ENCODE measurements around the gene MMD2. TPM values are rescaled to one million over a fixed set of nuclear protein-coding genes. Genes with fewer than 3 reads are reported as not detected.
"Not testable (repeated sequence)": the region's sequence is repeated elsewhere in the genome, so short reads cannot be mapped to it uniquely, and the experiment has no call there.

Gene MMD2
- total RNA-seq, 2 experiments from 2014 or later, result not detected

DNA sequence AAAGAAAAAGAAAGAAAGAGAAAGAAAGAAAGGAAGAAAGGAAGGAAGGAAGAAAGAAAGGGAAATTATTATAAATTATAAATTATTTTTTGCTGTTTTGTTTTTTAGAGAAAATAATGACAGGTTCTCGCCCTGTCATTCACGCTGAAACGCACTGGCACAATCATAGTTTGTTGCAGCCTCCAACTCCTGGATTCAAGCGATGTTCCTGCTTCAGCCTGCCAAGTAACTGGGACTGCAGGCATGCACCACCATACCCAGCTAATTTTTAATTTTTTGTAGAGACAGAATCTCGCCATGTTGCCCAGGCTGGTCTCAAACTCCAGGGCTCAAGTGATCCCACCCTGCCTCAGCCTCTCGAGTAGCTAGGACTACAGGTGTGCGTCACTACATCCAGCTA, 21.6 kb downstream of the MMD2 start:
- Mint-ChIP-seq H3K4me3 (no peak overlapping the region), H3K9me3 (no peaks in the 10 kb centered on the region), H3K36me3 (no peaks in the 10 kb centered on the region), H3K27ac (no peak overlapping the region), H3K27me3 (no peaks in the 10 kb centered on the region), H3K4me1 (no peaks in the 10 kb centered on the region)
- no peak for DNase-seq

DNA sequence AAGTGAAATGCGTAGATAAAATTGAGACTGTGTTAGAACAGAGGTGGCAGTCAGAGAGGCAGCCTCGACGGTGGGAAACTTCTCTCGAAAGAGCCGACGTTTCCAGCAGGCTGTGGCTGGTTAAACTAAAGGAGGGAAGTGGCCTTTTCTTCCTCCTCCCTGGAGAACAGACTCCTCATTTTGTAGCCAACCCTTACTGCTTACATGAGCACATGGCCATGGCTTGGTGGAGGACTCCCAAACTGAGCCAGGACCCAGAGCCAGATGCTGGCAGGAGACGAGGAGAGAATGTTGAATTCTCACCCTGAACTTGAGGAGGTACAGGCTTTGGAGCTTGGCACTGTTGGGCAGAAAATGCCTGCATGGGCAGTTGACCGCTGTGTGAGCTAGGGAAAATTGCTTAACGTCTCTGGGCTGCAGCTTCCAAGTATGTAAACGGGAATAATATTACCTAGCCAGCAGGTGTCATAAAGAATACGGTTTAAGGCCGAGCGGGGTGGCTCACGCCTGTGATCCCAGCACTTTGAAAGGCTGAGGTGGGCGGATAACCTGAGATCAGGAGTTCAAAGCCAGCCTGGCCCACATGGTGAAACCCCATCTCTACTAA, 24.5 kb downstream of the MMD2 start:
- no peak overlapping the region for H3K27ac Mint-ChIP-seq
- no peaks in the 10 kb centered on the region for H3K4me1 Mint-ChIP-seq
- DNase-seq, result no peak
- no peaks in the 10 kb centered on the region for H3K27me3 Mint-ChIP-seq
- H3K9me3 Mint-ChIP-seq, result no peaks in the 10 kb centered on the region
- H3K36me3 Mint-ChIP-seq, result no peaks in the 10 kb centered on the region
- H3K4me3 Mint-ChIP-seq, result no peak overlapping the region

DNA sequence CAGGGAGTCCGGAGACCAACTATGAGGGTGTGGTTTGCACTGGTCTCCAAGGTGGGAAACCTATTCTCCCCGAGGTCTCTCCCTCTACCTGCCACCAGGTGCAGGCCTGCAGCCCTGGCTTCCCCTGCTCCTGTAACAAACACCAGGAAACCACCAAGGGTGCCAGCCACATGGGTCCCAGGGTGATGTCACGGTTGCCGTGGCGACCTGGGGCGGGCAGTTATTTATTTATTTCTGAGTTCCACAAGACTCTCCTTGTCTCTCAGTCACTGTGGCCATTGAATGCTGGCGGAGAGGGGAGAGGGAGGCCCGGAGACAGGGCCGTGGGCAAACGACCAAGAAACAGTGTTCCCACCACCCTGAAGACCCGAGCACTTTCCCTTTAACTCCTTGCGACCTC, 27.0 kb downstream of the MMD2 start:
- H3K27me3 Mint-ChIP-seq, result no peaks in the 10 kb centered on the region
- H3K36me3 Mint-ChIP-seq, result no peaks in the 10 kb centered on the region
- no peak overlapping the region for H3K27ac Mint-ChIP-seq
- no peaks in the 10 kb centered on the region for H3K4me1 Mint-ChIP-seq
- H3K9me3 Mint-ChIP-seq, result no peaks in the 10 kb centered on the region
- H3K4me3 Mint-ChIP-seq, result no peak overlapping the region
- no peak for DNase-seq

DNA sequence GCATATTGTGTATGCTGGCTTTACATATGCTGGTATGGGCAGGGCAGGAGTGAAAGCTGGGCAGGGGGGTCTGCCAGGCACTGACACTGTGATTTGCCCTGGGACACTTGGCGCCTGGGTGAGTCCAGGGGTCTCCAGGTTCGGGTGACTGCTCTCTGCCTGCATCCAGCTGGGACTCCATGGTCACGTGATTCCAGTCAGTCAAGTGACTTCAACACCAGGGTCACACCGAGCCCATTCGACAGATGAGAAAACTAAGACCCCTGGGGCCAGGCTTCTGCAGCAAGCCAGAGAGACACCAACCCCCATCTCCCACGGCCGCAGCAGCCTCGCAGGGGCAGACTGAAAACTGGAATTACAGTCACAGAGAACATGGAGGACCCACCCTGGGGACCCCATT, 30.0 kb downstream of the MMD2 start:
- H3K4me1 Mint-ChIP-seq, result no peaks in the 10 kb centered on the region
- H3K27me3 Mint-ChIP-seq, result no peaks in the 10 kb centered on the region

DNA sequence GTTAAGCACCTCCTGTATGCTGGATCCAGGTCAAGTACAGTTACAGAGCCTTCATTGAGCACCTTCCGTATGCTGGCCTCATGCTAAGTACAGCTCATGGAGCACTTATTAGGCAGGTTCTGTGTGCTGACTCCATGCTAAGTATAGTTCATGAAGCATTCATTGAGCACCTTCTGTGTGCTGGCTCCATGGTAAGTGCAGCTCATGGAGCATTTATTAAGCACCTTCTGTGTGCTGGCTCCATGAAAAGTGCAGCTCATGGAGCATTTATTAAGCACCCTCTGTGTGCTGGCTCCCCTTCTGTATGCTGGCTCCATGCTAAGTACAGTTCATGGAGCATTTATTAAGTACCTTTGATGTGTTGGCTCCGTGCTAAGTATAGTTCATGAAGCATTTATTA, 30.5 kb downstream of the MMD2 start:
- H3K4me1 Mint-ChIP-seq, result no peaks in the 10 kb centered on the region
- DNase-seq, result no peak
- no peak overlapping the region for H3K4me3 Mint-ChIP-seq
- H3K36me3 Mint-ChIP-seq, result no peaks in the 10 kb centered on the region
- H3K9me3 Mint-ChIP-seq, result no peaks in the 10 kb centered on the region
- no peak overlapping the region for H3K27ac Mint-ChIP-seq
- H3K27me3 Mint-ChIP-seq, result no peaks in the 10 kb centered on the region

More for the DNA sequence above, 30.0 kb downstream of the MMD2 start:
- Mint-ChIP-seq H3K4me3 (no peak overlapping the region), H3K27ac (no peak overlapping the region), H3K36me3 (no peaks in the 10 kb centered on the region), H3K9me3 (no peaks in the 10 kb centered on the region)
- no peak for DNase-seq

DNA sequence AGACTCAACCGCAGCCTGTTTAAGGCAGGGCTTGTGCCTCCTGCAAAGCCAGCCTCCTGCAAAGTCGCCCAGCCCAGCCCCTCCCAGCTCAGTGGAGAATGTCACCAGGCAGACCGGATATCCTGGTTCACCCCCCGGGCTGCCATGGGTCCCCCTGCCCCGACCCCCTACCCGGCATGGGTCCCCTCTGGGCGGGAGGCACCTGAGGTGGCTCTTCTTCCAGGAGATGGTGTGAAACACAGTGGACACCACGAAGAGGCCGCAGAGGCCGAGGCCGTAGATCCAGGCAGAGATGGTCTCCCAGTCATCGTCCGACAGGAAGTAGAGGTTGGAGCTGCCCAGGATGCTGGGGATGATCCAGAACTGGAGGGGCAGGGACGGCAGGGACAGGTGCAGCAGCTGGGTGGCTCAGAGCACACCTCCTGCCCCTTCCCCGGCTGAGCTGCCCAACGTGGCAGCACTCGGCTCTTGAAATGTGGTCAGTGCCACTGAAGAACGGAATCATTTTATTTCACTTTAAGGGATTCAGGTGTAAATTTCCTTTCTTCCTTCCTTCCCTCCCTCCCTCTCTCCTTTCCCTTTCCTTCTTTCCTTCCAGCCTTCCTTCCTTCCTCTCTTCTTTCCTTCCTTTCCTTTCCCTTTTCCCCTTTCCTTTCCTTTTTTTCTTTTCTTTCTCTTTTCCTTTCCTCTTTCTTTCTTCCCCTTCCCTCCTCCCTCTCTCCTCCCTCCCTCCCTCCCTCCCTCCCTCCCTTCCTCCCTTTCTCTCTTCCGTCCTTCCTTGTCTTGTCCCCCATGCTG, 38.8 kb downstream of the MMD2 start:
- Mint-ChIP-seq H3K4me1 (no peaks in the 10 kb centered on the region), H3K9me3 (no peaks in the 10 kb centered on the region), H3K27ac (no peak overlapping the region), H3K4me3 (no peak overlapping the region), H3K27me3 (peaks cover 6% of the 10 kb centered on the region), H3K36me3 (no peaks in the 10 kb centered on the region)
- no peak for DNase-seq

DNA sequence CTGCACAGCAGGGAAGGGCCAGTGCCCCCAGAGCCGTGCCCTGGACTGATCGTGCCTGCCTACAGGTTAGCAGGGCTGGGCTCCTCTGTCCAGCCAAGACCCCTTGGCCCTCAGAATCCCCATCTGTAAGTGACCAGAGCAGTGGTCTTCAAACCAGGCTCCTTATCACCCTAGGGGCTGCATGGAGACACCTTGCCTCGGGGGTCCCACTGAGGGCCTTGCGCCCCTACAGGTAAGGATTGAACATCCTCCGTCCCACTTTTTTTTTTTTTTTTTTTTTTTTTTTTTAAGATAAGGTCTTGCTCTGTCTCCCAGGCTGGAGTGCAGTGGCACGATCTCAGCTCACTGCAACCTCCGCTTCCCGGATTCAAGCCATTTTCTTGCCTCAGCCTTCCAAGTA, 42.9 kb downstream of the MMD2 start:
- no peaks in the 10 kb centered on the region for H3K36me3 Mint-ChIP-seq
- DNase-seq, result no peak
- no peaks in the 10 kb centered on the region for H3K9me3 Mint-ChIP-seq
- no peaks in the 10 kb centered on the region for H3K27me3 Mint-ChIP-seq
- H3K4me1 Mint-ChIP-seq, result no peaks in the 10 kb centered on the region
- H3K4me3 Mint-ChIP-seq, result no peak overlapping the region
- H3K27ac Mint-ChIP-seq, result no peak overlapping the region

DNA sequence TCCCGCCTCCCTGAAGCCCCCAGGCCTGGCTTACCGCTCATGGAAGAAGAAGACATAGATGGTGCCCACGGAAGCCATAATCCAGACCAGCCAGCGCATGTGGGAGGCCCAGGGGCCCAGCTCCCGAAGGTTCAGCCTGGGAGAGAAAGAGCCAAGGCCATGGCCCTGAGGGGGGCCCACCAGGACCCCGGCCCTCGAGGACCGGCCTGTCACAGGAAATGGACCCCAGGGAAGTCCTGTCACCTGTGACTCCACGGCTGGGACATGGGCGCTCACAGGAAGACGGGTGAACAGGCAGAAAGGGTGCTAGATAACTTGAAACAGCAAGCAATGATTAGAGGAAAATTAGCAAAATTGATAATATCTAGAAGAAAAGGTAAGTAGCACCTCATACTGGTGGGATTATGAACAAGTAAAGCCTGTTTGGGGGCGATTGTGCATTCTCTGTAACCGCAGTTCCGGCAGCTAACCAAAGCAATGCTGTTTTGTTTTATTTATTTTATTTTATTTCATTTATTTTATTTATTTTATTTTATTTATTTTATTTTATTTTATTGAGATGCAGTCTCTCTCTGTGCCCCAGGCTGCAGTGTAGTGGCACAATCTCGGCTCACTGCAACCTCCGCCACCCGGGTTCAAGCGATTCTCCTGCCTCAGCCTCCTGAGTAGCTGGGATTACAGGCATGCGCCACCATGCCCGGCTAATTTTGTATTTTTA, 47.7 kb downstream of the MMD2 start:
- DNase-seq, result no peak
- H3K4me1 Mint-ChIP-seq, result no peaks in the 10 kb centered on the region
- no peak overlapping the region for H3K27ac Mint-ChIP-seq
- no peaks in the 10 kb centered on the region for H3K9me3 Mint-ChIP-seq
- H3K4me3 Mint-ChIP-seq, result no peak overlapping the region
- H3K27me3 Mint-ChIP-seq, result no peaks in the 10 kb centered on the region
- no peaks in the 10 kb centered on the region for H3K36me3 Mint-ChIP-seq

DNA sequence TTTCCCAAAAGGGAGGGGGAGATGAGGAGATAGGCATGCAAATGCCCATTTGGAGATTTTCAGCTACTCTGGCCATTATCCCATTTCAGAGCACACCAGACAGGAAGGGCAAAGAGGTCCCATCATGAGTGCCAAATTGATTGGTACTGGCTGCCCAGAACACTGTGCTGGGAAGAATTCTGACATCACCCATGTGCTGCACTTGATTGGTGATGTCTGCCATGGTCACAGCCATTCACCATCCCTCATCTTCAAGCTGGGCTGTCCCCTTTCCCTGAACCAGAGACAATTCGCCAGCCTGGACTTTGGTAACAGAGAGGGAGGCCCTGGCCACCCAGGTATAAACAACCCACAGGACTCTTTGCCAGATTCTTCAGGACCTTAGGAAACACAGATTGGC, 52.3 kb downstream of the MMD2 start:
- H3K36me3 Mint-ChIP-seq, result no peaks in the 10 kb centered on the region
- no peak overlapping the region for H3K27ac Mint-ChIP-seq
- no peaks in the 10 kb centered on the region for H3K4me1 Mint-ChIP-seq
- no peak overlapping the region for H3K4me3 Mint-ChIP-seq
- no peak for DNase-seq
- H3K27me3 Mint-ChIP-seq, result peaks cover 5% of the 10 kb centered on the region
- H3K9me3 Mint-ChIP-seq, result no peaks in the 10 kb centered on the region

DNA sequence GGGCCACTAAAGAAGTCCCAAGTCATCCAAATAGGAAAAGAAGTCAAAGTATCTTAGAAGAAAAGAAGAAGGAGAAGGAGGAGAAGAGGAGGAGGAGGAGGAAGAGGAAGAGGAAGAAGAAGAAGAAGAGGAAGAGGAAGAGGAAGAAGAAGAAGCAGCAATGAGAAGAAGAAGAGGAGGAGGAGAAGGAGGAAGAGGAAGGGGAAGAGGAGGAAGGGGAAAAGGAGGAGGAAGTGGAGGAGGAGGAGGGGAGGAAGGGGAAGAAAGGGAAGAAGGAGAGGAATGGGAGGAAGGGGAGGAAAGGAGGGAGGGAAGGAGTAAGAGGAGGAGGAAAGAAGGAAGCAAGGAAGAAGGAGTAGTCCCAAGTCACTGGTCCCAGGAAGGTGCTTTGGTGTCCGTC, 53.8 kb downstream of the MMD2 start:
- H3K9me3 Mint-ChIP-seq, result no peaks in the 10 kb centered on the region
- H3K4me1 Mint-ChIP-seq, result no peaks in the 10 kb centered on the region
- no peak overlapping the region for H3K27ac Mint-ChIP-seq
- H3K27me3 Mint-ChIP-seq, result peaks cover 5% of the 10 kb centered on the region
- H3K4me3 Mint-ChIP-seq, result no peak overlapping the region
- no peak for DNase-seq
- no peaks in the 10 kb centered on the region for H3K36me3 Mint-ChIP-seq

DNA sequence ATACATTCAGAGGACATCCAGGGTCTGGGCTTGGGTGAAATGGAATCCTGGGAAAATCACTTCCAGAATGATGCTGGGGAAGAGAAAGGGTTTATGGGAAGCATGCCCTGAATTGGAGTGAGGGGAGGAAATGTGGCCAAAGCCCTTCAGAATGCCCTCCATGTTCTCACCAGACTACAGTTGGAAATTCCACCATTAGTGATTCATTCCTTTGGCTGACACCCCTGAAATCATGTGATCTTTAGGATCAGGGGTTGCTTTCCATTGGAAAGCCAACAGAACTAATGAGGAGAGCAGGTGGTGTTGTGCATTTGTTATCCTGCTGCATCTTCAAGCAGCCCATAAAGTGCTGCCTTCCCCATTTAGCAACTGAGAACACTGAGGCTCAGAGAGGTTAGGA, 54.6 kb downstream of the MMD2 start:
- DNase-seq, result no peak
- Mint-ChIP-seq H3K36me3 (no peaks in the 10 kb centered on the region), H3K27me3 (peaks cover 5% of the 10 kb centered on the region), H3K4me3 (no peak overlapping the region), H3K9me3 (no peaks in the 10 kb centered on the region), H3K27ac (no peak overlapping the region), H3K4me1 (no peaks in the 10 kb centered on the region)

DNA sequence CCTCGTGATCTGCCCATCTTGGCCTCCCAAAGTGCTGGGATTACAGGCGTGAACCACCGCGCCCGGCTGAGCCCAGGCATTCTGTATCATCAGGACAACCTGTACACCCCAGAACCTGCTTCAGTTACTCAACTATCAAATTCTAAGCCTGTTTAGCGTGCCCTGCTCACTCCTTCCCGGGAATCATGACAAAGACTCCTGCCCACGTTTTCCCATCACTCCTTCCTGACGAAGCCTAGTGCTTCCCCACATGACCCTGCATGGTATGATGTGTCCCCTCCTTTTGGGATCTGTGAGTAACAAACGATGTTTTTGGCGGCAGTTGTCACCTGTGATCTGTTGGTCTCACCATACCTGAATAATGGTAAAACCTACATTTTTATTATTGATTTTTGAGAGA, 63.2 kb downstream of the MMD2 start:
- Mint-ChIP-seq H3K36me3 (peaks cover 2% of the 10 kb centered on the region), H3K4me1 (no peaks in the 10 kb centered on the region), H3K27me3 (no peaks in the 10 kb centered on the region), H3K9me3 (peaks cover 5% of the 10 kb centered on the region), H3K4me3 (no peak overlapping the region), H3K27ac (no peak overlapping the region)
- no peak for DNase-seq

DNA sequence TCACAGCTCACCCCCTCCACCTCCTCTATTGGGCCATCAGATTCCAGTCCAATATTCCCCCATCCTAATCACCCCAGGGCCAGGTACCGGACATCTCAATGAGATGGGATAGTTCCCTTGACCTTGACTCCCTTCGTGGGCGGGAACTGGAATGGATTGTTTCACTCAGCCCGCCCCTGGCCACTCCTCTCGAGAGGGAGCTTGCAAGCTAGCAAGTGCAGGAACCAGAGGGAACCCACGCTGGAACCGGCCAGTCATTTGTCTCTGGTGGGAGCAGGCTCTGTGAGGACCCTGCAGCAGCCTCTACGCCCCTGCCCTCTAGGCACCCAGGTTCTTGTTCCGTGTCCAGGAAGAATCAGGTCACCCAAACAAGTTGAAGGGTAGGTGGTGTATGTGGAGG, 64.5 kb downstream of the MMD2 start:
- peaks cover 2% of the 10 kb centered on the region for H3K36me3 Mint-ChIP-seq
- DNase-seq, result no peak
- no peak overlapping the region for H3K27ac Mint-ChIP-seq
- H3K4me1 Mint-ChIP-seq, result no peaks in the 10 kb centered on the region
- H3K4me3 Mint-ChIP-seq, result no peak overlapping the region
- H3K9me3 Mint-ChIP-seq, result peaks cover 5% of the 10 kb centered on the region
- no peaks in the 10 kb centered on the region for H3K27me3 Mint-ChIP-seq

DNA sequence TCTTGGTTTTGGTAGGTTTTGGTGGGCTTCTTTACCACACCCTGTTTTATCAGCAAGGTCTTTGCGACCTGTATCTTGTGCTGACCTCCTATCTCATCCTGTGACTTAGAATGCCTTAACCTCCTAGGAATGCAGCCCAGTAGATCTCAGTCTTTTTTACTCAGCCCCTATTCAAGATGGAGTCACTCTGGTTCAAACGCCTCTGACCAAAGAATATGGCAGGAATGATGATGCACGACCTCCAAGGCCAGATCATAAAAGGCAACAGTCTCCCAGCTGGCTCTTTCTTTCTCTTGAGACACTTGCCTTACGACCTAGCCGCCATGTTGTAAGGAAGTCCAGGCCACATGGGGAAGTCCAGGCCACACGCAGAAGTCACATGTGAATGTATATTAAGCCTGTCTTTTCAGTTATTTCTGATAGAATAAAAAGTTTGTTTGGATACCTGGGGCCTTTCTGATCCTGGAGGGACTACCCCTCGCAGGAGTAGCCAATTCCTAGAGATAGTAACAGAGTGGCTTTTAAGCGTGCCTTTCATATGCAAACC, 65.0 kb downstream of the MMD2 start:
- no peak for DNase-seq
- Mint-ChIP-seq H3K27me3 (no peaks in the 10 kb centered on the region), H3K27ac (no peak overlapping the region), H3K4me1 (no peaks in the 10 kb centered on the region), H3K36me3 (peaks cover 2% of the 10 kb centered on the region), H3K9me3 (peaks cover 5% of the 10 kb centered on the region), H3K4me3 (no peak overlapping the region)

DNA sequence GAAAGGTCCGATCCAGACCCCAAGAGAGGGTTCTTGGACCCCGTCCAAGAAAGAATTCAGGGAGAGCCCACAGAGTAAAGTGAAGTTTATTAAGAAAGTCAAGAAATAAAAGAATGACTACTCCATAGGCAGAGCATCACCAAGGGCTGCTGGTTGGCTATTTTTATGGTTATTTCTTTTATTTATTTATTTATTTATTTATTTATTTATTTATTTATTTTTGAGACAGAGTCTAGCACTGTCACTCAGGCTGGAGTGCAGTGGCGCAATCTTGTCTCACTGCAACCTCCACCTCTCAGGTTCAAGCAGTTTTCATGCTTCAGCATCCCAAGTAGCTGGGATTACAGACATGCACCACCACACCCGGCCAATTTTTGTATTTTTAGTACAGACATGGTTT, 65.8 kb downstream of the MMD2 start:
- not testable (repeated sequence) for H3K36me3 Mint-ChIP-seq, DNase-seq, H3K27ac Mint-ChIP-seq, H3K4me3 Mint-ChIP-seq, H3K9me3 Mint-ChIP-seq, H3K27me3 Mint-ChIP-seq, H3K4me1 Mint-ChIP-seq

Measured in activated naive CD8-positive, alpha-beta T cell treated with anti-CD3 and anti-CD28 coated beads for 36 hours (primary cell).